Dermis microvascular lymphatic vessel endothelial cell (primary cell): ENCODE results near the gene PIP4K2A. TPM values are rescaled to one million over a fixed set of nuclear protein-coding genes. Genes with fewer than 3 reads are reported as not detected.

ENCODE experiments used
- DNase-seq, 2 donors: peaks; one replicate each; pipeline versions ENCODE4 v3.0.0 to v3.0.0-alpha.2; 2010; ENCODE audit warnings: low read depth in 2 of 2
- total RNA-seq: library from RNA; depleted of rRNA; stranded (reverse); fragments of >200 nt; gene quantifications from 2 replicates; pipeline ENCODE4 v1.2.1, GENCODE V29; 2014

The PIP4K2A gene
- total RNA-seq, 1 donor from 2014 or later, result 27.0 TPM

- peak in 1 of 2 donors; percentile 31 for DNase-seq
These were observed 92.1 kb downstream of the PIP4K2A start for GRCh38 chr10:22622242-22622806.

- peak; percentile 65 to 67 for DNase-seq
These were observed 92.7 kb downstream of the PIP4K2A start for GRCh38 chr10:22621726-22622125.

GRCh38 chr10:22620929-22621328 is 93.4 kb downstream of the PIP4K2A start:
- DNase-seq, result peak in 1 of 2 donors; percentile 14

GRCh38 chr10:22620140-22620857 is 94.1 kb downstream of the PIP4K2A start:
- peak; percentile 93 to 98 for DNase-seq

- DNase-seq, result no peak
These were observed 95.3 kb downstream of the PIP4K2A start for GRCh38 chr10:22619101-22619500.

GRCh38 chr10:22618078-22618785 is 96.1 kb downstream of the PIP4K2A start:
- DNase-seq, result peak in 1 of 2 donors; percentile 44

- no peak for DNase-seq
These were observed 96.9 kb downstream of the PIP4K2A start for GRCh38 chr10:22617516-22617915.

- no peak for DNase-seq
These were observed 97.3 kb downstream of the PIP4K2A start for GRCh38 chr10:22617051-22617450.

- DNase-seq, result peak in 1 of 2 donors; percentile 72
These were observed 98.4 kb downstream of the PIP4K2A start for GRCh38 chr10:22615819-22616499.

- no peak for DNase-seq
These were observed 99.3 kb downstream of the PIP4K2A start for GRCh38 chr10:22615101-22615500.

GRCh38 chr10:22613011-22613410 is 101.4 kb downstream of the PIP4K2A start:
- no peak for DNase-seq

GRCh38 chr10:22612318-22612717 is 102.1 kb downstream of the PIP4K2A start:
- DNase-seq, result no peak

GRCh38 chr10:22611425-22612115 is 102.8 kb downstream of the PIP4K2A start:
- no peak for DNase-seq

- no peak for DNase-seq
These were observed 103.8 kb downstream of the PIP4K2A start for GRCh38 chr10:22610610-22611009.

GRCh38 chr10:22609719-22610465 is 104.5 kb downstream of the PIP4K2A start:
- no peak for DNase-seq

GRCh38 chr10:22609251-22609650 is 105.1 kb downstream of the PIP4K2A start:
- DNase-seq, result no peak

GRCh38 chr10:22607261-22607660 is 107.1 kb downstream of the PIP4K2A start:
- DNase-seq, result no peak

- DNase-seq, result peak; percentile 97 to 98
These were observed 108.2 kb downstream of the PIP4K2A start for GRCh38 chr10:22606164-22606614.

- DNase-seq, result peak in 1 of 2 donors; percentile 38
These were observed 109.2 kb downstream of the PIP4K2A start for GRCh38 chr10:22605168-22605567.

- no peak for DNase-seq
These were observed 109.8 kb downstream of the PIP4K2A start for GRCh38 chr10:22604344-22605126.
